OCI-LY7 (cell line): ENCODE measurements around the gene ATP5F1D.

Experiments used
- CTCF ChIP-seq: fragments of 200-600 bp; sonication (generic); conservative IDR thresholded peaks from 2 replicates; pipeline ENCODE4 v1.5.1; 2014; ENCODE audit warnings: mild to moderate bottlenecking, antibody characterized with exemption, low read length, moderate library complexity, mixed read lengths
- EZH2phosphoT487 ChIP-seq: fragments of 200-600 bp; sonication (generic); IDR thresholded peaks from 2 replicates; pipeline ENCODE4 v1.6.1; 2018; ENCODE audit warnings: low read depth, borderline replicate concordance, mild to moderate bottlenecking, mixed run types, antibody characterized with exemption, low read length, moderate library complexity, mixed read lengths

- TF ChIP-seq CTCF (no peak), EZH2phosphoT487 (no peak)
Observed at GRCh38 chr19:1284979-1285736, 43.6 kb downstream of the ATP5F1D start.
